Islet precursor cell (in vitro differentiated cells): ENCODE results near the gene MYBPH.

Source experiments
- DNase-seq: peaks from one replicate; pipeline ENCODE4 v3.0.0-alpha.2; 2018

MYBPH gene

DNA sequence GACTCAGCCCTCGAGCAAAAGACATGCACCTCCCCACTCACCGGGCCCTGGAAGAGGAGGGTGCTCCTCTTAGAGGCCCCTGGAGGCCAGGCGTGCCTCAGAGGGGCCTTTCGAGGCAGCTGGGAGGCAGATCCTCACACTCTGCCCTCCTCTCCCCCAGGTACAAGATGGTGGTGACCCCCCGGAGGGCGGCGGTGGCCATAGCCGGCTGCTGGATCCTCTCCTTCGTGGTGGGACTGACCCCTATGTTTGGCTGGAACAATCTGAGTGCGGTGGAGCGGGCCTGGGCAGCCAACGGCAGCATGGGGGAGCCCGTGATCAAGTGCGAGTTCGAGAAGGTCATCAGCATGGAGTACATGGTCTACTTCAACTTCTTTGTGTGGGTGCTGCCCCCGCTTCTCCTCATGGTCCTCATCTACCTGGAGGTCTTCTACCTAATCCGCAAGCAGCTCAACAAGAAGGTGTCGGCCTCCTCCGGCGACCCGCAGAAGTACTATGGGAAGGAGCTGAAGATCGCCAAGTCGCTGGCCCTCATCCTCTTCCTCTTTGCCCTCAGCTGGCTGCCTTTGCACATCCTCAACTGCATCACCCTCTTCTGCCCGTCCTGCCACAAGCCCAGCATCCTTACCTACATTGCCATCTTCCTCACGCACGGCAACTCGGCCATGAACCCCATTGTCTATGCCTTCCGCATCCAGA, 10.4 kb downstream of the MYBPH start:
- no peak for DNase-seq

DNA sequence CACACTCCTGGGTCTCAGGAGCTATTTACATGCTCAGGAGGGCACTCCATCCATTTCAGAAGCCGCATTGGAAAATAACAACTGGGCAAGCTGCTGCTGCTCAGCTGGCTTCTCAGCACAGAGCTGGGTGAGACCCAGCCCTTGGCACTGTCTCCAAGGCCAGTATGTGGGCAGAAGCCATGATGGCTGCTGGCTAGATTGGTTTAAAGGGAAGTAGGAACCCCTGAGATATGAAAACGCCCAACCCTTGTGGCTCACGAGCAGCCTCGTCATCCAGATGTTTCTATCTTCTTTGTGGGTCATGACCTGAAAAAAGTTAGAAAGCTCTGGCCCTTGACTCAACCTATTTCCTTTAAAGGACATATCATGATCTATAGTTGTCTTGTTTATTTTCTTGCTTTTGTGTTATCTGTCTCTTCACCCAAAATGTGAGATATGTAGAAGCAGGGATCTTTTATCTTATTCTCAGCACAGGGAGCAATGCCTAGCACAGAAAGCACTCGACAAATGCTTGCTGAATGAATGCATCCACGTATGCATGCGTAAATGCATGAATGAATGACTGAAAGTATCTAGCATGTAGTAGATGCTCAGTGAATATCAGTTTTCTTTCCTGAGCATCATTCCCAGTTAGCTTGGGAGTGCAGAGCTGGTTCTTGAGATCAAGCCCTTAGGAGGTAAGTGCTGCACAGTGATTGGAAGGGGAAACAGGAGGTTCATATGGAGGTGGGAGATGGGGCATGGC, 11.6 kb downstream of the MYBPH start:
- DNase-seq: no peak

DNA sequence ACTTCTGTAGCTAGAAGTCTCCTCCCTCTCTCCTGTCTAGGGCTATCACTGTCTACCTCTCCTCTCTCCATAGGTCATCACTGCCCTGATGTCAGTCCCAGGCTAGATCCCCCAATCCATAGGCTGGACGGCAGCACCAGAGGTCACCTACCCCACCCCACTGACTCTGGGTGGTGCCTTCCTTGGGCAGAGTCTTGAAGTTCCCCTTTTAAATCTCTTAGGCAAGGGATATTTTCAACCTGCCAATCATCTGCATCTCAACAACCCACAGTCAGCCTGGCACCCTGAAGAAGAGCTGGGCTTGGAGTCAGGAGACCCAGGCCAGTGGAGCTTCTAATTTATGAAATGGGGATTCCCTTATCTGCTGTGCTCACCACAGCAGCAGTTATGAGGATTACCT, 13.2 kb downstream of the MYBPH start:
- no peak for DNase-seq

DNA sequence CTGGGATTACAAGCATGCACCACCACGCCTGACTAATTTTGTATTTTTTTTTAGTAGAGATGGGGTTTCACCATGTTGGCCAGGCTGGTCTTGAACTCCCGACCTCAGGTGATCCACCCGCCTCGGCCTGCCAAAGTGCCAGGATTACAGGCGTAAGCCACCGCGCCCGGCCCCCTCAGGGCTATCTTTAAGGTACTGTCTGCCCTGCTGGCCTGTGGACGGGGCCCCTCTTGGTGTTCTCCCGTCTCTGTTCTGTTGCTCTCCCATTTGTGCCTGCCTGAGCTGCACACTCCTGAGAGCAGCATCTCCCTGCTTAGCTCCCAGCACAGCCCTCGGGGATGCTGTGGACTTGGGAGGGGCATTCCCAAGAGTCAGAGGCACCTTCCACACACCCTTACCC, 13.9 kb downstream of the MYBPH start:
- no peak for DNase-seq

DNA sequence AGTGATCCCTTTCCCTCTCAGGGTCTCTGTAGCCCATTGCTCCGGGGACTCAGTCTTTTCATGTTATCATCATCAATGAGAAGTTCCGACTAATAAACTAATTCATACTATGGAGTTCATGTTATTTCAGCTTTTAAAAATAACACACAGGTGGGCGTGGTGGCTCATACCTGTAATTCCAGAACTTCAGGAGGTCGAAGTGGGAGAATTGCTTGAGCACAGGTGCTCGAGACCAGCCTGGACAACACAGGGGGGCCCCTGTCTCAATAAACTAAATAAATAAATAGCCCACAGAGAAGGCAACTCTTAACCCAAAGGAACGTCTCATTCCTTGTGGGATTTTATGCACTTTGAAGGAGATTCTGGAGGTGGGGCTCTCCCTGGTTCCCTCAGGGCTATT, 14.5 kb downstream of the MYBPH start:
- DNase-seq: no peak

DNA sequence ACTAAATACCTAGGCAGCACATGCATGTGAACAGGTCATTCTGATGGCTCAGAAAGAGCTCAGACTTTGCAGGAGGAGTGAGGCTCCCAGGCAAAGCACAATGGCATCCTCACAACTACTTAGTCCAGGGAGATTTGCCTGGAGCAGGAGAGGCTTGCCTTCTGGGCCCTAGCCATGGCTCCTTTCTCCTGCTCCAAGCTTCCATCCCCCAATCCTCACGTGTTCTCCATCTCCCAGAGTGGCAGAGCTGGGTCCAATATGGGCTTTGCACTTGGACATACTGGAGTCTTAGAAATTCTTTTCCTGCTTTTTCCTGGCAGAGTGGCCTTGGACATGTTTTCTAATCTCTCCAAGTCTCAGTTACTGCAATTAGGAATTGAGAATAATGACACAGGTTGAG, 15.8 kb downstream of the MYBPH start:
- no peak for DNase-seq

DNA sequence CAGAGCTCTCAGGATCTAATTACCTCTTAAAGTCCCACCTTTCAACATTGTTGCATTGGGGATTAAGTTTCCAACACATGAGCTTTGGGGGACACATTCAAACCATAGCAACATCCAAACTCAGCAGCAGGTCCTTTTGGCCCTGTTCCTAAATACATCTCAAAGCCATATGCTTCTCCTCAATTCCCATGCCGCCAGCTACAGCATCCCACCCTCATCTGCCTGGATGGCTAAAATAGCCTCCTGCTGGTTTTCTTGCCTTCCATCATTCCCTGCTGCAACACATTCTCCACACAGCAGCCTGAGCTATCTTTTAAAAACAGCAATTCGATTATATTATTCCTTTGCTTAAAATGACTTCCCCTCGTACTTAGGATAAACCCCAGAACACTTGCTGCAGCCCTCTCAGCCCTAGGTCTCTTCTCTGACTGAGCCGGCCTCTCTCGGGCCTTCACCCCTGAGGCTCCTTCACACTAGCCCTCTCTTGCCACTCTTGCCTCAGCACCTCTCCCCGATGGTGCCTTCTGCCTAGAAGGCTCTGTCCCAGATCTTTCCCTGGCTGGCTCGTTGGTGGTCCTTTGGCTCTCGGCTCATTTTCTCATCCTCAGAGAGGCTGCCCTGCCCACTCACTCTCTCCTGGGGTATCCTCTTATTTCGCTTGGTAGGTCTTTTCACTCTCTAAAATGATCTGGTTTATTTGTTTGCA, 16.5 kb downstream of the MYBPH start:
- no peak for DNase-seq

DNA sequence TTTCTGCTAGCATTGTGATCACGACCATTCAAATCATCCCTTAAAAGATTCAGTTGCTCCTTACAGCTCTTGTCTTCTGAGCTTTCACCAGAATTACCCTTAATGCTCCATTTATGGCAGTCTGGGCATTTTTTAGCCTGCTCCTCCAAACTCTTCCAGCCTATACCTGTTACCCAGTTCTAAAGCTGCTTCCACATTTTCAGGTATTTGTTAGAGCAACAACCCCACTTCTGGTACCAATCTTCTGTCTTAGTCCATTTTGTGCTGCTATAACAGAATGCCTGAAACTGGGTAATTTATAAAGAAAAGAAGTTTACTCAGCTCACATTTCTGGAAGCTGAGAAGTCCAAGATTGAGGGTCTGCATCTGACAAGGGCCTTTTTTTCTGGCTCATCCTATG, 17.2 kb downstream of the MYBPH start:
- no peak for DNase-seq

DNA sequence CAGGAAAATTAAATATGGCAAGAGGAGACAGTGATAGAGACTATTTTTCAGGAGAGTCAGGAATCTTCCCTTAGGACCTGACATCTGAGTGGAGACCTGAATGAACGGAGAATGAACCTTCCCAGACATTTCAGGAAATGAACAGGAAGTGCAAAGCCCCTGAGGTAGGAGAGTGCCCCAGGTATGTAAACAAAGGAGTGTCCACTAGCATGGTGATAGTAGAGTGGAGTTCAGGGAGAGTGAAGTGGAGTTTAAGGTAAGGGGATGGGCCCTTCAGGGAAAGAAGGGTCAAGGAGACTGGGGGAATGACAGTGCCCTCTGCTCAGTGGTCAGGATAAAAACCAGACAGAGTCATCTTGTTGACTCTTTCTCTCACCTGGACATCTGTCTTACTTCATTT, 19.3 kb downstream of the MYBPH start:
- DNase-seq: no peak

DNA sequence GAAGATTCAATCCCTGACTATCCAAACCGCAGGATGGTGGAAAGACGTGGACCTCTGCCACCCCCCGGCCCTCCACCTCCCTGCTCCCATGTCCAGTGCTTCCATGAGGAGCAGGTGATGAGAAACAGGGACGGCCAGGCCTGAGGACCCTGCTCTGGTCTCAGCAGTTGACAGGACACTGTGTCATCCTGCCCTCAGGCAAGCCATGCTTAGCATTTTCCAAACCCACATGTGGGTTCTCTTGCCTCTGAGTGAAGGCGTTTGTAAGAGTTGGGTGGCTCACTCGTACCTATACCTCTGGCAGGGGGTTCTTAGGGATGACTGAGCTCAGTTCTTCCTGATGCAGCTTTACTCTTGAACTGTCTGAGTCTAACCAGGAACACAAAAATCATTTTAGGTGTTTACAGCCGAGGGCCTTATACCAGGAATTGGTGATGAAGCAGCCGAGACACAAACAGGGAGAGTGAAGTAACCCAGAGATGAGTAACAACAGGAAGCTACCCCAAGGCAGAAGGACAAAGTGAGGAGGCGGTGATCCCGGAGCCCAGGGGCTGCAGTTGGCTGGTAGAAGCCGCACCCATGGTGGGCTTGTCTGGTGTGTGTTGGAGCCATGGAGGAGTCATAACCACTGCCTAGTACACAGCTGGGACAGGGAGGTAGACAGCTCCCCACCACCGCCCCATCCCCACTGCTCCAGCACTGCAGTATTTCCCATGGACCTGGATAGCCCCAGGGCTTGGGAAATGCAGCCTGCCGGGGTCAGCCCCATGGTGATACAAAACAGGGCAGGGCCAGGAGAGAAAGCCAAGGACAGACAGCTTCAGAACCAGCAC, 21.4 kb downstream of the MYBPH start:
- peak; percentile 99 for DNase-seq

DNA sequence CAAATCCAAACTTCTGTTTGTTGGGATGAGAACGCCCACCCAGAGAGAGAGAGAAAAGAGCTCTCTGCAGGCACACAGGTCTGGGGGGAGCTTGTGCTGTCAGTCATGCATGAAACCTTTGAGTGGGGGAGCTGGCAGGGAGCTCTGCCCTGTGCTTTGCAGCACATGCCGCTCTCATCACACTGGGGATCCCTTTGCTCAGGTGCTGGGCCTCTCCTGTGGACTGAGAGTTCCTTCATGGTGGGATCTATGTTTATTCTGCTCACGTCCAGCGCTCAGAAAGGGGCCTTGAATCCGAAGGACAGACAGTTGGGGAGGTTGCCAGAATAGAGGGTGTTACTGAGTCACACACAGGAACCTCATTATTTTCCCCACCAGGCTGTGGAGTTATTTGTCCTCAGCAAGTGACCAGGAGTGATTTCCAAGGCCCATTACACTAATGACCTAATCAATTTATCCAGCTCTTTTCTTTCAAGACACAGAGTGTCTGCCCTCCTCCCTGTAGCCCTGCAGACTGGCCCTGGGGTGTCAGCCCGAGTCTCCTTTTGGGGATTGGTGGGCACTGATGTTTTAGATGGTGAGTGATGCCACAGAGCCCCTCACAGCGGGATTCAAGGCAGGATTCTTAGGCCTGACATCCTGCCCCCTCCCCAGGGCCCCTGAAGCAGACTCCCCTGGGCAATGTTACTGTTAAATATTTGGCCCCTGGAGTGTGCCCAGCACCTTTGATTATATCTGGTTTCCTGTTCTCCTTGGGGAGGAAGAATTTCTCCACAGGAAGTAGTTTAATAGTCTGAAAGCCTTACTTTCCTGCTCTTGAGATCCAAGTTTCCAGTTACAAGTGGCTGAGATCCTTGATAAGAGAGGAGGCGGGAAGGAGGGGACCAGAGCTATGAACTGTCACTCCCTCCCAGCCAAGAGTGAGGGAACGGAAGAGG, 22.3 kb downstream of the MYBPH start:
- DNase-seq: peak; percentile 69

DNA sequence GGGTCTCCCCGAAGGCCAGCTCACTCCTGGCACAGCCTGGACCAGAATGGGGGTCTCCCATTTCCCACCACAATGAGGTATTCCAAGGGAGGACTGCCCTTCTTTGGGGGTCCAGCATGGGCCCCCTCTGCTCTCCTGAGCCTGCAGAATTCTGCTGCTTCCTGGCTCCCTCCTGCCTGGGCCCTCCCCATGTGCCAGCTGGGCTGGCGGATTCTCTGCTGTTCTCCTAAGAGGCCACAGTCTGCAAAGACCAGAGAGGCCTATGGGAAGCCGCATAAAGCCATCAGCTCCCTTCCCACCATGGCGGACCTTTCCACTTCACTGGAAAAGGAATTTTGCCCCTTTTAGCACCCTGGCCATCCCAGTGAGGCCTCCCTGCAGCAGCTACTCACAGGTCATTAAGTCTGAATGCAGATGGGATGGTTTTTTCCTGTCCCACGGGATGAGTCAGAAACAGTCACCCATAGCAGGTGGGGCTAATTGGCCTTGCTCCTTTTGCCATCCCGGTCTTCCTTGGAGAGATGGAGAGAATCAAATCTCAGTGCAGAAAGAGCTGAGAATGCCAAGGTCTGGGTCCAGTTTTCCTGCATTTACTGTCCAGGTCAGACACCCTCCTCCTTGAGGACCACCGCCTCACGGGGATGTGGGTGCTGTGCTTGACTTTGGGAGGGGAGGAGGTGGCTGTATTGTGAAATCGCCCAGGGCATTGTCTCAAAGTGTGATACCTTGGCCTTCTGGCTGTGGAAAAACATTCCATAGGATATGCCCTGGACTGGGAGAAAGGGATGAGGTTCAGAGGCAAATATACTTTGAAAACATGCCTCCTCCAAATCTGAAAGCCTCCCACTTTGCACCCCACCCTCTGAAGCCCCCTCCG, 23.2 kb downstream of the MYBPH start:
- peak; percentile 95 for DNase-seq

DNA sequence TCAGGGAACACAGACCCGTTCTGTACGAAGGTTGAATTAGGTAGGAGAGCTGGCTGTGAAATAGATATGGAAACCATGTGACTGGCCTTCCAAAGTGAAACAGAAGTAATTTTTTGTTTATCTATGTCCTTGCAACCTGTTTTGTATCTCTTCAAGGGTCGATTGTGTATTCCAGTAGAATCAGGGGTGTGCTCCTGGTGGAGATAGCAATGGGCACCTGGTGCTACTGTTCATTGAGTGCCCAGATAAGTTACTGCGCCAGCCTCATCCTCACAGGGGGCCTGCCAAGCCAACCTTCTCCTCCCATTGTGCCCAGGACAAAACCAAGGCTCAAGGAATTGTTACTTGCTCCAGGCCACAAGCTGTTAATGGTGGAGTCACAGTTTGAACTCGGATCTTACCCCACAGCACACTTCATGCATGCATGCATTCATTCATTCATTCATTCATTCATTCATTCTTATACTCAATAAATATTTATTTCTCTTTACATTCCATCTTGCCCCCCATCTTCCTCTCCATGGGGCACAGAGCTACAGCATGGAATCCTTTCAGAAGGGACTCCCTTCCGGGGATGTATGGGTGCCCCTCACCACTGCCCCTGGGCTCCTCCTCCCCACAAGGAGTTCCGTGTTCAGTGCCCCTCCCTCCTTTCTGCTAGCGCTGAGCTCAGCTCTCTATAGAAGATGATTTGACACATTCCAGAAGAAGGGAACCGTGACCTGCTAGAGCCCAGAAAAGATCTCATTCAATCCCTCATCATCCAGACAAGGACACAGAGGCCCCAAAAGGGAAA, 24.1 kb downstream of the MYBPH start:
- no peak for DNase-seq

DNA sequence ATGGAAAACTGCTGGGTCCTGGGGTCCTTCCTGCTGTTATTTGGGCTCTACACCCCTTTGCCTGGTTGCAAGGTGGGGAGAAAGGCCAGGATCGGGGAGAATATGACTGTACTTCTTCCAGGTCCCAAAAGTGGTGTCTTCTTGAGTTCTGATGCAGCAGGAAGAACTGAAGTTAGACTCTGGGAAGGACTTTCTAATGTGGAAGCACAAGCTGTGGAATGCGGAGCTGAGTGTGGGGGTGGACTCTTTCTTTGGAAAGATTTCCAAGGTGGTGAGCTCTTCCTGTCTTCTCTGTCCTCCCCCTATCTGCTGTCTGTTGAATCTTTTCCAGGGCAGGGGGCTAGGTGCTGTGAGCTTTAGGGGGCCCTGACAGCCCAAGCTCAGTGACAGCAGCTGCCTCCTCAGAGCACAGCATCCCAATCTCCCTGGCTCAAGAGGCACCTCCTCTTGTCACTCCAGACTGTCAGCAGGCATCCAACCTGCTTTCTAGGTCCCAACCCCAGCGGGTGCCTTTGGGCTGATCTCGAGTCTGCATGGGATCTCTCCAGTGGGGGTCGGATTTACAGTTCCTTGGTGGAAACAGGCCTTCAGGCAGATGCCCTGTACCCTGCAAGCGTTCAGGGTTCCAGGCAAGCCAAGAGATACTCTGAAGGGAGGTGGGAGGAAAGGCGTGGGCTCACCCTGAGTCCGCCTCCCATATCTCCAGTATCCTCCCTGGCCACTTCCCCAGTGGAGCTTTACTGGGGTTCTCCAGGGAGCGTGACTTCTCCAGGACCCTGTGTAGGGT, 24.9 kb downstream of the MYBPH start:
- no peak for DNase-seq

DNA sequence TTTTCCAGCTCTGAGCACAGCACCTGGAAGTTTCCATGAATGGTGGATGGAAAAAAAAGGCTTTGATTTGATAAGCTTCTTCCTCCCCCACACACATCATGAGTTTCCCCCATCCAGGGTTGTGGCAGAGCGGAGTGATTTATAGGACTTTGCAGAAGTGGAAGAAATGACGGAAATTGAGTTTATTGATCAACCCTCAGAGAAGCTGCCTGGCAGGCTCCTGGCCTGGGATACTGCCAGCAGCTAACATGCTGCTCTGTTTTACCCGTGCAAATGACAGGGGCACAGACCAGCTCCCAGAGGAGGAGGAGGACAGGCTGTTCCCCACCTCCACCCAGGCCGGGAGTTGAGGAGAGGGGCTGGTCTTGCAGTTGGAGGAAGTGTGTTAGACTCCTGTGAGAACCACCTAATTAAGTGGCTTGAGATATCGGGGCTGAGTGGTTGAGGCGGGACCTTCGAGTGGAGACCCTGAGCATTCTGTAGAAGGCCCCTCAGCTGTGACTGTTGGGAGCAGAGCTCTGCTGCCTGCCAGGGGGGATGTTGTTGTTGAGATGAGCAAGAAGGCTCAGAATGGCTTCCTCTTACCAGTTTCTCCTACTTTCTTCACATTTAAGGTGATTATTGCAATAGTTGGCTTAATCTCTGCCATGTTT, 26.3 kb downstream of the MYBPH start:
- DNase-seq: no peak

DNA sequence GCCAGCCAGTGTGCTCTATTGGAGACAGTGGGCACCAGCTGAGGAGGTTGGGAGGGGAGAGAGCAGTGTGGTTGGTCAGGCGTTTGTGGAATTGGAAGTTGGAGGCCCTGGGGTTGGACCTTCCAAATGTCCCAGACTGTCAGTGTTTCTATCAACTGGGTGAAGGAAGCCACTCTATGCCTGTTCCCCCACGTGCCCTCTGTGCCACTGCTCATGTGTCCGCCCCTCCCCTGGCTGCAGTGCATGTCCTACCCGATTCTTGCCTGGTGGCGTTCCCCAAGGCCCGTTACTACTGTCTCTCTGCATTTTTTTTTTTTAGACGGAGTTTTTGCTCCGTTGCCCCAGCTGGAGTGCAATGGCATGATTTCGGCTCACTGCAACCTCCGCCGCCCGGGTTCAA, 27.0 kb downstream of the MYBPH start:
- DNase-seq: no peak

DNA sequence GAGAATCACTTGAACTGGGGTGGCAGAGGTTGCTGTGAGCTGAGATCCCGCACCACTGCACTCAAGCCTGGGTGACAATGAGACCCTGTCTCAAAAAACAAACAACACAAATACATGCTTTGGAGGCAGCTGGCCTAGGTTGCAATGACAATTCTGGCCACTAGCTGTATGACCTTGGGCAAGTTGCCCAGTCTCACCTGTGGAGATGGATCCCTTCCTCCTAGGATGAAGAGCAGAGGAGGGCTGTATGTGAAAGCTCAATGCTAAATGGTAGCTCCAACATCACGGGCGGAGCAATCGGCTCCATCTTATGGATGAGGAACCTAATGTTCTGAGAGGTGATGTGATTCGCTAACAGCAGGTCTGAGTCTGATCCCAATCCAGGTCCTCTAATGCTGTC, 27.5 kb downstream of the MYBPH start:
- no peak for DNase-seq

DNA sequence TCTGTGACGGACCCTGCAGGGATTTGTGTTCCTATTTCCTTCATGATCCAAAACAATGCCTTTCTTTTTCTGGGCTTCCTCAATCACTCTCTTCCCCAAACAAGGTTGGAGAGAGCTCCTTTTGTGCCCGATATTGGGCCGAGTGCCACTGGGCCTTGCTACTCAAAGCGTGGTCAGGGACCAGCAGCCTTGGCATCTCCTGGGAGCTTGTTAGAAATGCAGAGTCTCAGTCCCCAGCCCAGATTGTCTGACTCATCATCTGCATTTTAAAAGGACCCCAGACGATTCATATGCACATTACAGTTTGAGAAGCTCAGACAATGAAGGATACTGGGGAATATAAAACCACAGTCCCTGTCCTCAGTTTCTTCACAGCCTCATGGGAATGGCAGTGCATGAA, 28.2 kb downstream of the MYBPH start:
- no peak for DNase-seq

DNA sequence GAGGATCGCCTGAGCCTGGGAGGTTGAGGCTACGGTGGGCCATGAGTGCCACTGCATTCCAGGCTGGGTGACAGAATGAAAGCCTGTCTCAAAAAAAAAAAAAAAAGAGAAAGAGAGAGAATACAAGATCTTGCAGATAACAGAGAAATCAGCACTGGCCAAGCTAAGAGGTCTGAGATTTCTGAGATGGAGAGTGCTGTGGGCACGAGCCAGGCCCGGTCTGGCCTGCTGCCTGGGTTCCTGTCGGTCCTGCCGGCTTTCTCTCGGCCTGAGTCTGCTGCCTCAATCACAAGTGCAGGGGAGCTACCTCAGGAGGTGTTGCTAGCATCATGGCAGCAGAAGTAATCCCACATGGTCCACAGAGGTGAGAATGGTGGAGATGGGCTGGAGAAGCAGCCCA, 29.1 kb downstream of the MYBPH start:
- no peak for DNase-seq
